Caco-2 (cell line): Measurements from ENCODE around the gene STOML3. TPM values are rescaled to one million over a fixed set of nuclear protein-coding genes. Genes with fewer than 3 reads are reported as not detected.

ENCODE experiments used
- BruUV-seq: library from RNA; stranded (reverse); fragments of 400-500 nt; replicated peaks from 2 replicates; lab custom pipeline; 2021; lab: Mats Ljungman, UMichigan
- CTCF ChIA-PET: fragments of 300-600 bp; sonication (Branson Sonifier 250); formaldehyde crosslinking; loops from one replicate; lab custom pipeline; 2022; ENCODE audit warnings: antibody characterized with exemption; lab: Charles Lee
- POLR2A ChIA-PET: fragments of 300-600 bp; sonication (Branson Sonifier 250); formaldehyde crosslinking; loops from one replicate; lab custom pipeline; 2022; ENCODE audit warnings: antibody characterized with exemption; lab: Charles Lee
- DNase-seq, 2 experiments: peaks; one replicate each; pipeline versions ENCODE4 v3.0.0 to v3.0.0-alpha.2; 2020 to 2022
- H3K27me3 ChIP-seq: replicated peaks from 2 replicates; pipeline ENCODE4 v1.6.0; 2011; ENCODE audit warnings: low read length; ENCODE audit not compliant: control insufficient read depth, insufficient read depth
- H3K36me3 ChIP-seq: 2 replicates; pipeline ENCODE4 v1.5.1; 2011; ENCODE audit warnings: low read length; ENCODE audit not compliant: control insufficient read depth, insufficient read depth
- H3K4me1 ChIP-seq: fragments of 250-450 bp; sonication (Bioruptor Pico); 2 replicates; pipeline ENCODE4 v1.5.1; 2020; ENCODE audit warnings: mild to moderate bottlenecking
- H3K4me3 ChIP-seq: 2 replicates; pipeline ENCODE4 v1.5.1; 2011; ENCODE audit warnings: low read depth, mild to moderate bottlenecking, control low read depth, low read length
- H3K9me3 ChIP-seq: fragments of 250-450 bp; sonication (Bioruptor Pico); 2 replicates; pipeline ENCODE4 v1.5.1; 2020; ENCODE audit warnings: mild to moderate bottlenecking, moderate library complexity
- H3K27ac Mint-ChIP-seq: one replicate; pipeline ENCODE4 v1.8.0; 2022; ENCODE audit warnings: mixed read lengths; ENCODE audit not compliant: unreplicated experiment
- H3K27me3 Mint-ChIP-seq: one replicate; pipeline ENCODE4 v1.8.0; 2022; ENCODE audit warnings: mixed read lengths; ENCODE audit not compliant: insufficient read depth, unreplicated experiment
- H3K36me3 Mint-ChIP-seq: one replicate; pipeline ENCODE4 v1.8.0; 2022; ENCODE audit warnings: mild to moderate bottlenecking, mixed read lengths; ENCODE audit not compliant: insufficient read depth, unreplicated experiment
- H3K4me1 Mint-ChIP-seq: one replicate; pipeline ENCODE4 v1.8.0; 2022; ENCODE audit warnings: low read depth, mixed read lengths; ENCODE audit not compliant: unreplicated experiment
- H3K4me3 Mint-ChIP-seq: one replicate; pipeline ENCODE4 v1.8.0; 2022; ENCODE audit warnings: mild to moderate bottlenecking, moderate library complexity, mixed read lengths; ENCODE audit not compliant: unreplicated experiment
- H3K9me3 Mint-ChIP-seq: one replicate; pipeline ENCODE4 v1.8.0; 2022; ENCODE audit warnings: mixed read lengths; ENCODE audit not compliant: unreplicated experiment
- intact Hi-C: fragments of 100-400 bp; cut with micrococcal nuclease; formaldehyde crosslinking; loops from one replicate; pipeline ENCODE4 v1.10.0; 2022; ENCODE audit not compliant: unreplicated experiment
- total RNA-seq: library from RNA; stranded (reverse); gene quantifications from 2 replicates; pipeline ENCODE4 v1.2.3, GENCODE V29; 2022
- TF ChIP-seq, protein P1 (sequence below), 2 experiments: fragments of 200-600 bp in 1 of 2; IDR thresholded peaks; 1 replicate in 1 of 2; 2 replicates in 1 of 2; pipeline versions ENCODE4 v1.5.1 to v1.8.0; 2011 to 2022; ENCODE audit warnings: antibody characterized with exemption in 1 of 2, control low read depth in 1 of 2, inconsistent platforms in 1 of 2, low read depth in 1 of 2, low read length in 1 of 2, mild to moderate bottlenecking in 1 of 2, moderate library complexity in 1 of 2; ENCODE audit not compliant: insufficient read depth in 1 of 2, severe bottlenecking in 1 of 2, unreplicated experiment in 1 of 2

The STOML3 gene
- total RNA-seq, 1 experiment from 2014 or later = 0.43 TPM

DNA sequence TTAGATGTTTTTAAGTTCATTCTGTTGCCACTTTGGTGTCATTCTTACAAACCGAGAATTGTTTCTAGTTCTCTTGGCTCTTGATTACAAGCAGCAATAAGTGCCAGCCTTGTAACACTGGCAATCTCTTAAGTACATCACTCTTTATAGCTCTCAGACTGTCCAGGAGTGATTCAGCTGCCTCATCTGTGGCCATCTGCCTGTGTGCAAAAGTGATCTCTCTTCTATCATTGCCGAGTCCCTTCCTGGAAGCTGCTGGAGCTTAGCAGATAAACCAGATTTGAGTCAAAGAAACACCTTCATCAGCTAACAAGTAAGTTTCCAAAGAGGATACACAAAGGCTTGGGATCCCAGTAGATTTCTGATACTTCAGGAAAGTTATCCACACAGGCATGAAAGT is 23.2 kb downstream of the STOML3 start:
- DNase-seq = no peak
- Mint-ChIP-seq H3K27ac (no peak overlapping the region), H3K9me3 (no peaks in the 10 kb centered on the region), H3K27me3 (no peaks in the 10 kb centered on the region), H3K4me1 (peaks cover 12% of the 10 kb centered on the region), H3K4me3 (no peak overlapping the region), H3K36me3 (no peaks in the 10 kb centered on the region)
- BruUV-seq = no TSS peak
- no peak overlapping the region for H3K4me3 ChIP-seq
- no peaks in the 10 kb centered on the region for H3K4me1 ChIP-seq
- ChIA-PET POLR2A (no interaction called here), CTCF (no interaction called here)
- H3K27me3 ChIP-seq = no peaks in the 10 kb centered on the region
- H3K9me3 ChIP-seq = no peaks in the 10 kb centered on the region
- TF ChIP-seq, protein P1, sequence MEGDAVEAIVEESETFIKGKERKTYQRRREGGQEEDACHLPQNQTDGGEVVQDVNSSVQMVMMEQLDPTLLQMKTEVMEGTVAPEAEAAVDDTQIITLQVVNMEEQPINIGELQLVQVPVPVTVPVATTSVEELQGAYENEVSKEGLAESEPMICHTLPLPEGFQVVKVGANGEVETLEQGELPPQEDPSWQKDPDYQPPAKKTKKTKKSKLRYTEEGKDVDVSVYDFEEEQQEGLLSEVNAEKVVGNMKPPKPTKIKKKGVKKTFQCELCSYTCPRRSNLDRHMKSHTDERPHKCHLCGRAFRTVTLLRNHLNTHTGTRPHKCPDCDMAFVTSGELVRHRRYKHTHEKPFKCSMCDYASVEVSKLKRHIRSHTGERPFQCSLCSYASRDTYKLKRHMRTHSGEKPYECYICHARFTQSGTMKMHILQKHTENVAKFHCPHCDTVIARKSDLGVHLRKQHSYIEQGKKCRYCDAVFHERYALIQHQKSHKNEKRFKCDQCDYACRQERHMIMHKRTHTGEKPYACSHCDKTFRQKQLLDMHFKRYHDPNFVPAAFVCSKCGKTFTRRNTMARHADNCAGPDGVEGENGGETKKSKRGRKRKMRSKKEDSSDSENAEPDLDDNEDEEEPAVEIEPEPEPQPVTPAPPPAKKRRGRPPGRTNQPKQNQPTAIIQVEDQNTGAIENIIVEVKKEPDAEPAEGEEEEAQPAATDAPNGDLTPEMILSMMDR (IDR thresholded peaks at IDR 0.05; ENCODE audit: insufficient read depth in 1 of 2, low read depth in 1 of 2, low read length in 1 of 2, severe bottlenecking in 1 of 2, unreplicated experiment in 1 of 2) = no peak
- H3K36me3 ChIP-seq = no peaks in the 10 kb centered on the region
- intact Hi-C loops = no loop called here

DNA sequence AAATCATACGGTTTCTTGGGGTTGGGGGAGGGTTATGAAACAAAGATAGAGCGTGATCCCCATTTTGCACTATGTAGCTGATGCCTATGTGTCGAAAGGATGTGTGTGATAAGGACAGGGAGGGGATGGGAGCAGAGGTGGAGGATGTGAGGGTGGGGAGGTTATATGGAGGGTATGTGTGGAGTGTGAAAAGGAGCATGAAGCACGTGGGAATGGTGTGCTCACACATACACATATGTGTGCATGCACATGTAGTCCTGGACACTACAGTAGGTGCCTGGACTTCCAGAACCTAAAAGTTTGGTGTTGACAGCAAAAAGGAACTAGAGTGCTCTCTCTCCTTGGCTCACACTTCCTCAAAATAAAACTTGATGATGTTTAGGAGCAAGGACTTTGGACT is 25.4 kb downstream of the STOML3 start:
- BruUV-seq = no TSS peak
- H3K27ac Mint-ChIP-seq = no peak overlapping the region
- ChIA-PET CTCF (no interaction called here), POLR2A (no interaction called here)
- H3K36me3 Mint-ChIP-seq = no peaks in the 10 kb centered on the region
- H3K27me3 Mint-ChIP-seq = no peaks in the 10 kb centered on the region
- no peak overlapping the region for H3K4me3 ChIP-seq
- TF ChIP-seq, protein P1 (IDR thresholded peaks at IDR 0.05; ENCODE audit: insufficient read depth in 1 of 2, low read depth in 1 of 2, low read length in 1 of 2, severe bottlenecking in 1 of 2, unreplicated experiment in 1 of 2) = no peak
- peaks cover 1% of the 10 kb centered on the region for H3K4me1 Mint-ChIP-seq
- DNase-seq = no peak
- no peaks in the 10 kb centered on the region for H3K36me3 ChIP-seq
- H3K9me3 Mint-ChIP-seq = no peaks in the 10 kb centered on the region
- intact Hi-C loops = no loop called here
- no peaks in the 10 kb centered on the region for H3K4me1 ChIP-seq
- peaks cover 9% of the 10 kb centered on the region; the same call in 1 of the 2 replicates for H3K9me3 ChIP-seq
- no peaks in the 10 kb centered on the region for H3K27me3 ChIP-seq
- H3K4me3 Mint-ChIP-seq = no peak overlapping the region

DNA sequence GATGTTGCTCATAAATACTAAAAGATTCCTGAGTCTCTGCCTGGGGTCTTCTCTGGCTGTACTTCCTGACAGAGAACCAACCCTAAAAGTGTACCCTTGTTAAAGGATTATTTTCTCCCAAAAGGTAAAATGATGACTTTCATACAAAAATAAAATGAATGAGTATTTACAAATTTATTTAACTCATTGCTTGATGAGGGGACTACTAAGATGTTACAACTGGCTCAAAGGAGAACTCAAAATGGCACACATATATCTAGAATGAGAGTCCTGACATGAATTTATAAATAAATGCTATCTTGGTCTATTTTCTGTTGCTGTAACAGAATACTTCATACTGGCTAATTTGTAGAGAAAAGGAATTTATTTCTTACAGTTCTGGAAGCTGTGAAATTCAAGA is 30.5 kb downstream of the STOML3 start:
- peaks cover 16% of the 10 kb centered on the region for H3K9me3 Mint-ChIP-seq
- CTCF ChIA-PET = no interaction called here

More for the DNA sequence above, 30.5 kb downstream of the STOML3 start:
- Mint-ChIP-seq H3K27ac (no peak overlapping the region), H3K27me3 (no peaks in the 10 kb centered on the region), H3K4me1 (no peaks in the 10 kb centered on the region), H3K4me3 (no peak overlapping the region), H3K36me3 (no peaks in the 10 kb centered on the region)
- Histone ChIP-seq H3K27me3 (no peaks in the 10 kb centered on the region), H3K4me1 (no peaks in the 10 kb centered on the region), H3K36me3 (no peaks in the 10 kb centered on the region), H3K4me3 (no peak overlapping the region), H3K9me3 (peaks cover 16% of the 10 kb centered on the region; the same call in 1 of the 2 replicates)
- intact Hi-C loops = no loop called here
- no peak for DNase-seq
- POLR2A ChIA-PET = no interaction called here
- no TSS peak for BruUV-seq
- TF ChIP-seq, protein P1 (IDR thresholded peaks at IDR 0.05; ENCODE audit: insufficient read depth in 1 of 2, low read depth in 1 of 2, low read length in 1 of 2, severe bottlenecking in 1 of 2, unreplicated experiment in 1 of 2) = no peak
